B cell (primary cell): ENCODE measurements around the gene TRPC3.

ENCODE experiments used
- CTCF ChIP-seq: fragments of 200-600 bp; IDR thresholded peaks from one replicate; pipeline ENCODE4 v1.8.0; 2022; ENCODE audit warnings: antibody characterized with exemption, mild to moderate bottlenecking
- EZH2 ChIP-seq: IDR thresholded peaks from 2 replicates; pipeline ENCODE4 v1.6.1; 2012; ENCODE audit warnings: borderline replicate concordance, low read depth, mild to moderate bottlenecking, moderate library complexity, low read length; ENCODE audit not compliant: insufficient read depth, poor library complexity, severe bottlenecking

GRCh38 chr4:121842862-121843261 lies 109.0 kb downstream of the TRPC3 start:
- no peak for TF ChIP-seq CTCF
- TF ChIP-seq EZH2 = no peak
